ENCODE measurements around the gene SLC7A4.
A peak's percentile ranks its signal among the peaks of the same experiment; 100 is the strongest.

SLC7A4 gene

GRCh38 chr22:21016644-21017420, 15.5 kb downstream of the SLC7A4 start:
- no peak overlapping the region for H3K27ac ChIP-seq
- H3K4me3 ChIP-seq: no peak overlapping the region
- no peaks in the 10 kb centered on the region for H3K36me3 ChIP-seq (ENCODE audit: insufficient read depth, low read length)
- no peaks in the 10 kb centered on the region for H3K9me3 ChIP-seq (ENCODE audit: low read depth, low read length)
- no peak for DNase-seq (ENCODE audit: low read depth, low spot score)
- TF ChIP-seq FOXP2 (optimal IDR thresholded peaks at IDR 0.05; ENCODE audit: control extremely low read depth, extremely low read length, insufficient read depth) (no peak), POLR2AphosphoS5 (IDR thresholded peaks at IDR 0.05; ENCODE audit: borderline replicate concordance, low read depth, low read length) (no peak), EZH2 (IDR thresholded peaks at IDR 0.05) (no peak)
- H3K9ac ChIP-seq (ENCODE audit: insufficient read length): no peak overlapping the region

GRCh38 chr22:21015466-21016006, 16.8 kb downstream of the SLC7A4 start:
- H3K36me3 ChIP-seq (ENCODE audit: insufficient read depth, low read length): no peaks in the 10 kb centered on the region
- DNase-seq (ENCODE audit: low read depth, low spot score): no peak
- no peak overlapping the region for H3K9ac ChIP-seq (ENCODE audit: insufficient read length)
- no peak for TF ChIP-seq EZH2 (IDR thresholded peaks at IDR 0.05)
- TF ChIP-seq POLR2AphosphoS5 (IDR thresholded peaks at IDR 0.05; ENCODE audit: borderline replicate concordance, low read depth, low read length): no peak
- TF ChIP-seq FOXP2 (optimal IDR thresholded peaks at IDR 0.05; ENCODE audit: control extremely low read depth, extremely low read length, insufficient read depth): no peak
- H3K9me3 ChIP-seq (ENCODE audit: low read depth, low read length): no peaks in the 10 kb centered on the region
- H3K27ac ChIP-seq: no peak overlapping the region
- H3K4me3 ChIP-seq: no peak overlapping the region

GRCh38 chr22:21014726-21015465, 17.5 kb downstream of the SLC7A4 start, which contains the start of gene P2RX6:
Gene P2RX6, plus strand, starts transcription at chr22:21015165. Its CDS starts 10 bp downstream, at chr22:21015175.
- no peak for DNase-seq (ENCODE audit: low read depth, low spot score)
- Histone ChIP-seq H3K9ac (ENCODE audit: insufficient read length) (no peak within 1 kb of the TSS), H3K4me3 (peak within 1 kb of the TSS; percentile 71), H3K27ac (peak within 1 kb of the TSS; percentile 47), H3K9me3 (ENCODE audit: low read depth, low read length) (no peaks in the 10 kb centered on the region), H3K36me3 (ENCODE audit: insufficient read depth, low read length) (no peaks in the 10 kb centered on the region)
- TF ChIP-seq POLR2AphosphoS5 (IDR thresholded peaks at IDR 0.05; ENCODE audit: borderline replicate concordance, low read depth, low read length) (no peak), FOXP2 (optimal IDR thresholded peaks at IDR 0.05; ENCODE audit: control extremely low read depth, extremely low read length, insufficient read depth) (no peak), EZH2 (IDR thresholded peaks at IDR 0.05) (no peak)

GRCh38 chr22:21014202-21014725, 18.1 kb downstream of the SLC7A4 start:
- H3K4me3 ChIP-seq: peak overlapping the region; percentile 71
- H3K36me3 ChIP-seq (ENCODE audit: insufficient read depth, low read length): no peaks in the 10 kb centered on the region
- H3K9ac ChIP-seq (ENCODE audit: insufficient read length): no peak overlapping the region
- DNase-seq (ENCODE audit: low read depth, low spot score): peak; percentile 75
- TF ChIP-seq EZH2 (IDR thresholded peaks at IDR 0.05) (no peak), FOXP2 (optimal IDR thresholded peaks at IDR 0.05; ENCODE audit: control extremely low read depth, extremely low read length, insufficient read depth) (no peak), POLR2AphosphoS5 (IDR thresholded peaks at IDR 0.05; ENCODE audit: borderline replicate concordance, low read depth, low read length) (no peak)
- peak overlapping the region; percentile 47; the same call in 1 of the 2 replicates for H3K27ac ChIP-seq
- no peaks in the 10 kb centered on the region for H3K9me3 ChIP-seq (ENCODE audit: low read depth, low read length)

- no peaks in the 10 kb centered on the region for H3K36me3 ChIP-seq (ENCODE audit: insufficient read depth, low read length)
- H3K9ac ChIP-seq (ENCODE audit: insufficient read length): peak overlapping the region; percentile 2
- H3K4me3 ChIP-seq: peak overlapping the region; percentile 71
- H3K27ac ChIP-seq: peak overlapping the region; percentile 47
- TF ChIP-seq EZH2 (IDR thresholded peaks at IDR 0.05) (no peak), FOXP2 (optimal IDR thresholded peaks at IDR 0.05; ENCODE audit: control extremely low read depth, extremely low read length, insufficient read depth) (no peak), POLR2AphosphoS5 (IDR thresholded peaks at IDR 0.05; ENCODE audit: borderline replicate concordance, low read depth, low read length) (peak; percentile 76; the same call in 1 of the 2 replicates)
- no peak for DNase-seq (ENCODE audit: low read depth, low spot score)
- H3K9me3 ChIP-seq (ENCODE audit: low read depth, low read length): no peaks in the 10 kb centered on the region
Observed at GRCh38 chr22:21013657-21014201, 18.6 kb downstream of the SLC7A4 start.

GRCh38 chr22:21012446-21013407, 19.6 kb downstream of the SLC7A4 start:
- Histone ChIP-seq H3K27ac (0 out of 2 replicates have a peak overlapping the region, but pooled peaks have one; percentile 47), H3K9me3 (ENCODE audit: low read depth, low read length) (no peaks in the 10 kb centered on the region), H3K36me3 (ENCODE audit: insufficient read depth, low read length) (no peaks in the 10 kb centered on the region), H3K9ac (ENCODE audit: insufficient read length) (no peak overlapping the region), H3K4me3 (no peak overlapping the region)
- TF ChIP-seq EZH2 (IDR thresholded peaks at IDR 0.05): no peak
- TF ChIP-seq FOXP2 (optimal IDR thresholded peaks at IDR 0.05; ENCODE audit: control extremely low read depth, extremely low read length, insufficient read depth): no peak
- no peak for TF ChIP-seq POLR2AphosphoS5 (IDR thresholded peaks at IDR 0.05; ENCODE audit: borderline replicate concordance, low read depth, low read length)
- DNase-seq (ENCODE audit: low read depth, low spot score): no peak

Measured in SK-N-MC (cell line).